Heart left ventricle (tissue), 16 donors: ENCODE data around the gene CDCA4. TPM values are rescaled to one million over a fixed set of nuclear protein-coding genes. Genes with fewer than 3 reads are reported as not detected.

Experiments used
- ATAC-seq, 4 donors: fragments of 200-7000 bp; cut with Tn5 transposase; one replicate each; pipeline ENCODE4 v1.9.1; 2020 to 2022; ENCODE audit warnings: moderate library complexity in 4 of 4, mild to moderate bottlenecking in 3 of 4, moderate number of reproducible peaks in 1 of 4
- DNase-seq, 5 donors: peaks; one replicate each; pipeline ENCODE4 v3.0.0-alpha.2; 2020
- H3K27ac ChIP-seq, 12 donors: fragments of 200-600 bp; sonication (generic) in 4 of 12; one replicate each; pipeline versions ENCODE4 v1.5.0 to v1.8.0; 2016 to 2022; ENCODE audit warnings: mild to moderate bottlenecking in 2 of 12
- H3K27me3 ChIP-seq, 9 donors: fragments of 200-600 bp; sonication (generic) in 2 of 9; one replicate each; pipeline versions ENCODE4 v1.5.1 to v1.8.0; 2016 to 2022; ENCODE audit warnings: mild to moderate bottlenecking in 3 of 9
- H3K36me3 ChIP-seq, 9 donors: fragments of 200-600 bp; sonication (generic) in 2 of 9; one replicate each; pipeline versions ENCODE4 v1.5.0 to v1.8.0; 2018 to 2022; ENCODE audit warnings: mild to moderate bottlenecking in 2 of 9
- H3K4me1 ChIP-seq, 12 donors: fragments of 200-600 bp; sonication (generic) in 4 of 12; one replicate each; pipeline versions ENCODE4 v1.5.0 to v1.8.0; 2016 to 2022; ENCODE audit warnings: mild to moderate bottlenecking in 3 of 12
- H3K4me3 ChIP-seq, 12 donors: fragments of 200-600 bp; sonication (generic) in 4 of 12; one replicate each; pipeline versions ENCODE4 v1.5.0 to v1.8.0; 2017 to 2022; ENCODE audit warnings: mild to moderate bottlenecking in 9 of 12, moderate library complexity in 4 of 12
- H3K9me3 ChIP-seq, 12 donors: fragments of 200-600 bp; sonication (generic) in 4 of 12; one replicate each; pipeline versions ENCODE4 v1.5.0 to v1.8.0; 2016 to 2022; ENCODE audit warnings: mild to moderate bottlenecking in 1 of 12
- POLR2A ChIP-seq, 2 donors: fragments of 450-650 bp; IDR thresholded peaks; one replicate each; pipeline ENCODE4 v1.6.1; 2017; ENCODE audit warnings: antibody characterized with exemption in 2 of 2, mild to moderate bottlenecking in 2 of 2, moderate library complexity in 2 of 2
- whole genome bisulfite sequencing, 4 donors: extraction: QIAGEN DNeasy Blood & Tissue Kit in 2 of 4; methylation state at CpG; one replicate each; pipeline versions ENCODE4 v1.1.5 to v1.1.7; 2013 to 2018; 5-methylcytosine and 5-hydroxymethylcytosine counted together
- intact Hi-C, 10 donors: fragments of 100-400 bp; cut with DNase I; formaldehyde crosslinking; loops; one replicate each; pipeline versions ENCODE4 v1.11.1 to v1.14.2; 2022
- polyA plus RNA-seq, 2 donors: library from polyadenylated mRNA; stranded (reverse); fragments of 200-250 nt; gene quantifications; one replicate each; pipeline ENCODE4 v1.2.3, GENCODE V29; 2013
- total RNA-seq, 9 donors: library from RNA; depleted of rRNA in 2 of 9; stranded (reverse); fragments of >200 nt in 2 of 9; fragmentation: NEBNext Ultra II Directional in 3 of 9; extraction: Animal tissue kit (Norgen Biotek cat#: 25700) in 3 of 9; gene quantifications; one replicate each; pipeline versions ENCODE4 v1.1.0 to v1.2.4, GENCODE V29; 2016 to 2023
- TF ChIP-seq, protein P1 (sequence below), 12 donors: fragments of 200-600 bp; sonication (generic) in 4 of 12; IDR thresholded peaks; one replicate each; pipeline versions ENCODE4 v1.5.0 to v1.8.0; 2018 to 2022; ENCODE audit warnings: antibody characterized with exemption in 12 of 12, mild to moderate bottlenecking in 5 of 12
- donor health status: ischemic (EF 13 %, LVEDD 7.1; RV severe dilation, severe dysfunction).
- donor health status: healthy with polysubstance abuse.
- donor health status: DM: no; HTN: yes; CAD: no.
- donor health status: DM: no; HTN: no; CAD: no.
- donor health status: ischemic (EF 25% LVEDD 6.9; RV normal size, moderate dysfunction).
- donor health status: ischemic (EF 25% LVEDD 5.7; RV mildly dilated, moderate dysfunction).
- donor health status: healthy.
- donor health status: DM: yes; HTN: yes; CAD: no.
- donor health status: ischemic (EF 35%, LVEDD 5.7; RV mildly dilated, moderate dysfunction).
- donor health status: nonischemic (EF 11% LVEDD 7.7; RV severe dilation, severe dysfunction).
- donor health status: DM: yes; HTN: yes; CAD: no.
- donor health status: PGD.
- donor health status: ischemic (EF 29% LVEDD 5.4; RV normal size, mild dysfunction).
- donor health status: nonischemic (EF 23%, LVEDD 6.1; RV moderate dilation, normal function).

Gene CDCA4
- total and polyA plus RNA-seq, 11 donors = 1.4 to 6.0 (median 2.4) TPM

GRCh38 chr14:104996032-104996431 is 24.9 kb downstream of the CDCA4 start:
- ATAC-seq (no peak), DNase-seq (no peak)
- Histone ChIP-seq H3K9me3 (peaks cover 0 to 4% (median 0%) of the 10 kb centered on the region in 12 donors), H3K36me3 (peaks cover 0 to 28% (median 0%) of the 10 kb centered on the region in 9 donors), H3K4me3 (no peak overlapping the region), H3K4me1 (no peaks in the 10 kb centered on the region), H3K27ac (no peak overlapping the region), H3K27me3 (no peaks in the 10 kb centered on the region)
- no peak for TF ChIP-seq POLR2A (IDR thresholded peaks at IDR 0.05)
- TF ChIP-seq, protein P1, sequence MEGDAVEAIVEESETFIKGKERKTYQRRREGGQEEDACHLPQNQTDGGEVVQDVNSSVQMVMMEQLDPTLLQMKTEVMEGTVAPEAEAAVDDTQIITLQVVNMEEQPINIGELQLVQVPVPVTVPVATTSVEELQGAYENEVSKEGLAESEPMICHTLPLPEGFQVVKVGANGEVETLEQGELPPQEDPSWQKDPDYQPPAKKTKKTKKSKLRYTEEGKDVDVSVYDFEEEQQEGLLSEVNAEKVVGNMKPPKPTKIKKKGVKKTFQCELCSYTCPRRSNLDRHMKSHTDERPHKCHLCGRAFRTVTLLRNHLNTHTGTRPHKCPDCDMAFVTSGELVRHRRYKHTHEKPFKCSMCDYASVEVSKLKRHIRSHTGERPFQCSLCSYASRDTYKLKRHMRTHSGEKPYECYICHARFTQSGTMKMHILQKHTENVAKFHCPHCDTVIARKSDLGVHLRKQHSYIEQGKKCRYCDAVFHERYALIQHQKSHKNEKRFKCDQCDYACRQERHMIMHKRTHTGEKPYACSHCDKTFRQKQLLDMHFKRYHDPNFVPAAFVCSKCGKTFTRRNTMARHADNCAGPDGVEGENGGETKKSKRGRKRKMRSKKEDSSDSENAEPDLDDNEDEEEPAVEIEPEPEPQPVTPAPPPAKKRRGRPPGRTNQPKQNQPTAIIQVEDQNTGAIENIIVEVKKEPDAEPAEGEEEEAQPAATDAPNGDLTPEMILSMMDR (IDR thresholded peaks at IDR 0.05) = no peak
- WGBS, 4 donors = 81 to 94% (median 93%) methylated on average over 4 to 5 of the region's 5 CpGs
- intact Hi-C loops = no loop called here

DNA sequence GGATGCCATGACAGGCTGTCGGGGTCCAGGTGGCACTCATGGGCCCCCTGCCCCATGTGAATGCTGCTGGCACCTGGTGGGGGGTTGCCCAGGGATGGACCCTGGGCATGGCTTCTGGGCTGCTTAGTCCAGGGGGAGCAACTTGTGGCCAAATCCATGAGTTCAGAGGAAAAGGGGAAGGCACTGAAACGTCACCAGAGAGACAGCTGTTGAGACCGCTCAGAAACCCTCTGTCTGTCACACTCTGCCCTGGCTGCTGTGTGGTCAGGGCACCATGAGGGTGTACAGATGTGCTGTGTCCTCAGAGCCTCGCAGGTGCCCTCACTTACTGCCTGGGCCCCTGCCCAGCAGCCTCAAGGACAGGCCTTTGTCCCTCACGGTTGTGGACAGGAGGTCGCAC is 25.9 kb downstream of the CDCA4 start:
- H3K9me3 ChIP-seq = peaks cover 0 to 4% (median 0%) of the 10 kb centered on the region in 12 donors
- no peak overlapping the region for H3K4me3 ChIP-seq
- no peaks in the 10 kb centered on the region for H3K27me3 ChIP-seq
- no peaks in the 10 kb centered on the region for H3K4me1 ChIP-seq
- intact Hi-C loops = no loop called here
- peaks cover 0 to 28% (median 0%) of the 10 kb centered on the region in 9 donors for H3K36me3 ChIP-seq
- TF ChIP-seq, protein P1 (IDR thresholded peaks at IDR 0.05) = no peak
- no peak for TF ChIP-seq POLR2A (IDR thresholded peaks at IDR 0.05)
- no peak for ATAC-seq
- no peak overlapping the region for H3K27ac ChIP-seq
- no peak for DNase-seq
- WGBS, 4 donors = 89 to 100% (median 92%) methylated on average over 4 to 6 of the region's 6 CpGs

GRCh38 chr14:104993808-104994591 is 26.9 kb downstream of the CDCA4 start:
- ATAC-seq = no peak
- Histone ChIP-seq H3K4me3 (no peak overlapping the region), H3K9me3 (no peaks in the 10 kb centered on the region), H3K27me3 (no peaks in the 10 kb centered on the region), H3K36me3 (peaks cover 0 to 28% (median 0%) of the 10 kb centered on the region in 9 donors), H3K27ac (no peak overlapping the region), H3K4me1 (no peaks in the 10 kb centered on the region)
- intact Hi-C loops = no loop called here
- TF ChIP-seq, protein P1 (IDR thresholded peaks at IDR 0.05) = no peak
- TF ChIP-seq POLR2A (IDR thresholded peaks at IDR 0.05) = no peak
- no peak for DNase-seq
- 85 to 88% (median 86%) methylated on average over 22 of the region's 22 CpGs for WGBS, 4 donors

DNA sequence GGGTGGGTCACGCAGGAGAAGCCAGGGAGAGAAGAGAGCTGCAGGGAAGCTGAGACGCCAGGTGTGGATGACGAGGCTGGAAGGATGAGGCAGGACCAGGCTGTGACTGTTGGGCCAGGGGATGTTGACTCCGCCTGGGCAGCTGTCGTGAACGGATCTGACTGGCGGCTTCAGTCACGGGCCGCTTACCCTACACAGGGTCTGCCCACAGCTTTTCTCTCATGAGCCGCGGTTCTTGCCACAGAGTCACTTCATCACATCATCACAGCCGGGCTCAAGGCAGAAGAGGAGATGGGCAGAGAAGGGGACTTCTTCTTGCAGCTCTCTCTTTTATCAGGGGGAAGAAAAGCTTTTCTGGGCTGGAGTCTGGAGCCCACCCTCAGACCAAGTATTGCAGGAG is 27.6 kb downstream of the CDCA4 start:
- no peak for DNase-seq
- intact Hi-C loops = no loop called here
- Histone ChIP-seq H3K27ac (no peak overlapping the region), H3K4me3 (no peak overlapping the region), H3K4me1 (no peaks in the 10 kb centered on the region), H3K36me3 (peaks cover 0 to 28% (median 0%) of the 10 kb centered on the region in 9 donors), H3K27me3 (no peaks in the 10 kb centered on the region), H3K9me3 (no peaks in the 10 kb centered on the region)
- TF ChIP-seq POLR2A (IDR thresholded peaks at IDR 0.05) = no peak
- TF ChIP-seq, protein P1 (IDR thresholded peaks at IDR 0.05) = no peak
- ATAC-seq = no peak
- 92 to 96% (median 94%) methylated on average over 12 of the region's 12 CpGs for WGBS, 4 donors
